ENCODE measurements around the gene CTTN. TPM values are rescaled to one million over a fixed set of nuclear protein-coding genes. Genes with fewer than 3 reads are reported as not detected.
"Not testable (repeated sequence)": the region's sequence is repeated elsewhere in the genome, so short reads cannot be mapped to it uniquely, and the experiment has no call there.

CTTN gene
- total RNA-seq, 1 donor: 349 TPM

DNA sequence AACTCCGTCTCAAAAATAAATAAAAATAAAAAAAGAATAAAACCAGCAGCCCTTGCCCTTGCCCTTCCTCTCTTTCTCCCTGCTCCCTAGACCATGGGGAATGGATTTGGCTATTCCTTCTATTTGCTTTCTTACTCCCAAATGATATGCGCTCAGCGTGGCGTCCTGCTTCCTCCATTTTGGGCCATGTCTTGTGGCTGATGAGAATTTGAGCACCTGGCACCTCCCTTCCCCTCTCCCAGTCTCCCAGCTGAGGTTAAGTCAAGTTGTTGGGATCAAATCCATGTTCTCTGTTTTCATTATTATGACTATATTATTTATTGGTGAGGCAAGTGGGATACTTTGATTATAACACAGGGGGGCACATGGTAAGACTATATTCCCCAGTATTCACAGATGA, 10.8 kb upstream of the CTTN start:
- no peak overlapping the region for H3K4me3 ChIP-seq (ENCODE audit: low read depth, low read length)
- no peak for DNase-seq (ENCODE audit: low read depth)
- TF ChIP-seq, protein P1, sequence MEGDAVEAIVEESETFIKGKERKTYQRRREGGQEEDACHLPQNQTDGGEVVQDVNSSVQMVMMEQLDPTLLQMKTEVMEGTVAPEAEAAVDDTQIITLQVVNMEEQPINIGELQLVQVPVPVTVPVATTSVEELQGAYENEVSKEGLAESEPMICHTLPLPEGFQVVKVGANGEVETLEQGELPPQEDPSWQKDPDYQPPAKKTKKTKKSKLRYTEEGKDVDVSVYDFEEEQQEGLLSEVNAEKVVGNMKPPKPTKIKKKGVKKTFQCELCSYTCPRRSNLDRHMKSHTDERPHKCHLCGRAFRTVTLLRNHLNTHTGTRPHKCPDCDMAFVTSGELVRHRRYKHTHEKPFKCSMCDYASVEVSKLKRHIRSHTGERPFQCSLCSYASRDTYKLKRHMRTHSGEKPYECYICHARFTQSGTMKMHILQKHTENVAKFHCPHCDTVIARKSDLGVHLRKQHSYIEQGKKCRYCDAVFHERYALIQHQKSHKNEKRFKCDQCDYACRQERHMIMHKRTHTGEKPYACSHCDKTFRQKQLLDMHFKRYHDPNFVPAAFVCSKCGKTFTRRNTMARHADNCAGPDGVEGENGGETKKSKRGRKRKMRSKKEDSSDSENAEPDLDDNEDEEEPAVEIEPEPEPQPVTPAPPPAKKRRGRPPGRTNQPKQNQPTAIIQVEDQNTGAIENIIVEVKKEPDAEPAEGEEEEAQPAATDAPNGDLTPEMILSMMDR (IDR thresholded peaks at IDR 0.05; ENCODE audit: insufficient read depth, low read length): no peak

DNA sequence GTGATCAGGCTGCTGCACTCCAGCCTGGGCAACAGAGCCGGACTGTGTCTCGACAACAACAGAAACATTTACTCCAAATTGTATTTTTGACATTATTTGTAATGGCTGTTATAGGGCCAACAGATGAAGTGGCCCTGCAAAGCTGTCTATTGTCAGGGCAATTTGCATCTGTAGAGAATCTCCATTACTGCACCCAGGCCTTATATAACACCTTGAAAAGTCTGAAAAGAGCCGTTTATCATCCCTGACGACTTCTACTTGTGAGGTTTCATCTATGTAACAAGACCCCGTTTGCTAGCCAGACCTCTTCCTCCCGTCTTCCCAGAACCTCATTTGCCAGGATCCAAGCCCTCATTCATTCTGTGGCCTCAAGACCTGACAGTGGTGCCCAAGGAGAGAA, 9.1 kb upstream of the CTTN start:
- TF ChIP-seq, protein P1 (IDR thresholded peaks at IDR 0.05; ENCODE audit: insufficient read depth, low read length): no peak
- H3K4me3 ChIP-seq (ENCODE audit: low read depth, low read length): no peak overlapping the region
- no peak for DNase-seq (ENCODE audit: low read depth)

DNA sequence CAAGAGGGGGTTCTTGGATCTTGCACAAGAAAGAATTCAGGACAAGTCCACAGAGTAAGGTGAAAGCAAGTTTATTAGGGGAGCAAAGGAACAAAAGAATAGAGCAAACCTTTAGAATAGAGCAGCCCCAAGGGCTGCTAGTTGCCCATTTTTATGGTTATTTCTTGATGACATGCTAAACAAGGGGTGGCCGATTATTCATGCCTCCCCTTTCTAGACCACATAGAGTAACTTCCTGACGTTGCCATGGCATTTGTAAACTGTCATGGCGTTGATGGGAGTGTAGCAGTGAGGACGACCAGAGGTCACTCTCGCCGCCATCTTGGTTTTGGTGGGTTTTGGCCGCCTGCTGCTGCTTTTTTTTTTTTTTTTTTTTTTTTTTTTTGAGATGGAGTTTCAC, 7.4 kb upstream of the CTTN start:
- not testable (repeated sequence) for H3K4me3 ChIP-seq (ENCODE audit: low read depth, low read length); DNase-seq (ENCODE audit: low read depth)

DNA sequence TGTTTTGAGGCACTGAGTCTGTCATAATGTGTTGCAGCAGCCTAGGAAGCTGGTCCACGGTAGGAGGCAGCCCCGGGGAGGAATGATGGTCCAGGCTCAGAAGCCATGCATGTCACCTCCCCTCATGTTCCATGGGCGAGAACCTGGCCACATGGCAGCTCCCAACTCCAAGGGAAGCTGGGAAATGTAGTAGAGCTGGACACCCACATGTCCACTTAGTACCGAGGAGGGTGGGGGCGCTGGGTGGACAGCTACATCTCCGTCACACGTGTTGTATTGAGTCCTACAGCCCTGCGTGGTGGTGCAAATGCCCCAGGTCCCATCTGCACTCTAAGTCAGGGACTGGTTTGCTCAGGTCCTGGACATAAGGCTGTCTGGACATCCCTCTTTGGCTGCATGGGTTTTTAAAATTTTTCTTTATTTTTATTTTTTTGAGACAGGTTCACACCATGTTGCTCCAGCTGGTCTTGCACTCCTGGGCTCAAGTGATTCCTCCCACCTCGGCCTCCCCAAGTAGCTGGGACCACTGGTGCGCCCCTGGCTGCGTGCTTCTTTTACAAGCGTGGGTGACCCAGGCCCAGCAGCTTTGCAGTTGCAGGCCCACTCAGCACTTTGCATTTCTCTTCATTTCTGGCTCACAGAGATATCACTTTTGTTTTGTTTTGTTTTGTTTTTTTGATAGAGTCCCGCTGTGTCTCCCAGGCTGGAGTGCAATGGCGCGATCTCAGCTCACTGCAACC, 3.9 kb upstream of the CTTN start:
- TF ChIP-seq, protein P1 (IDR thresholded peaks at IDR 0.05; ENCODE audit: insufficient read depth, low read length): no peak
- H3K4me3 ChIP-seq (ENCODE audit: low read depth, low read length): no peak overlapping the region
- DNase-seq (ENCODE audit: low read depth): no peak

DNA sequence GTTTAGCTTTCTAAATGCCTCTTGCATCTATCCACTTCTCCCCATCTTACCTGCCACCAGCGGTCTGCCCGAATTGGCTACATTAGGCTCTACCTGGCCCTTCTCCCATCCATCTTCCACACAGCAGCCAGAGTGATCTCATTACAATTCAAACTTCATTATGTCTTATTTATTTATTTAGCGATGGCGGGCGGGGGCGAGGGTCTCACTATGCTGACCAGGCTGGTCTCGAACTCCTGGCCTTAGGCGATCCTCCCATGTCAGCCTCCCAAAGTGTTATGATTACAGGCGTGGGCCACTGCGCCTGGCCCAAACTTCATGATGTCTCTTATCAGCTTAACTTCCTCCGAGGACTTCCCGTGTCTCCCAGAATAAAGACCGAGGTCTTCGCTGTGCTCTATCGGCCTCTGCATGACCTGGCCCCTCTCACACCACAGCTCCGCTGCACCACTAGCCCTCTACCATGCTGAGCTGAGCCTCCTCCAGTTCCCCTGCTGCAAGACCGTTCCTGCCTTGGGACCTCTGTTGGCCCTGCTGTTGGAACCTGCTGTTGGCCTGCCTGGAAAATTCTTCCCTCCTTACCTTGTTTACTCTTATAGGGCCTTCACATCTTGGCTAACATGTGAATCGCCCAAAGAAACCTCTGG, 870 bp upstream of the CTTN start:
- DNase-seq (ENCODE audit: low read depth): peak; percentile 43
- H3K4me3 ChIP-seq (ENCODE audit: low read depth, low read length): peak overlapping the region; percentile 89
- TF ChIP-seq, protein P1 (IDR thresholded peaks at IDR 0.05; ENCODE audit: insufficient read depth, low read length): no peak

DNA sequence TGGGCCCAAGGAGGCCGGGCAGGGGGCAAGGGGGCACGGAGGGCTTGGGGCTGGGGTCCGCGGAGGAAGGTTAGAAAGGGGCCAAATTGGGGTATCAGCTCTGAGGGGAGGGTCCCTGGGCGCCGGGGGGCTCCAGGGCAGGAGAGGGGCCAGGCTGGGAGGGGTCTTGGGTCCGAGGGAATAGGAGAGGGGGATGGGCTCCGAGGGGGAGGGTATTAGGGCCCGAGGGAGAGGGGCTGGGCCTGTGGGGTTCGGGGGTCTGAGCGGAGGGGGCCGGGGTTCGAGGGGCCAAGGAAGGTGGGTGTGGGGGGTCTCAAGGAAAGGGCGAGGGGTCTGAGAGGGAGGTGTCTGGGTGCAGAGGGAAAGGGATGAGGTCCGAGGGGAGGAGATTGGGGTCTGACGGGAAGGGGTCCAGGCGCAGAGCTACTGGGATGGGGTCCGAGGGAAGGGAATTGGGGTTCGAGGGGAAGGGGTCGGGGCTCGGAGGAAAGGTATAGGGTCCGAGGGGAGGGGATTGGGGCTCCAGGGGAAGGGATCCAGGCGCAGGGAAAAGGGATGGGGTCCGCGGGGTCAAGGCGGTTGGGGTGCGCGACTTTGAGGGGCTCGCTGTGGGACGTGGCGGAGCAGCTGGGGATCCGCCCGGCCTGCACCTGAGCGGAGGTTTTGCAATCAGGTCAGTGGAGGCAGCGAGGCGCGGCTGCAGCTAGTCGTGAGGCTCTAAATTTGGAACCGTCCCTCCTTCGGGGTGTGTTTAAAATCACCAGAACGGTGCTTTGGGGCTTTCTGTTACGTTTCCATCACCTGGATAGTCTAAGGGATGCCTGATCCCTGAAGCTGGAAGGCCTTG, 728 bp downstream of the CTTN start:
- TF ChIP-seq, protein P1 (IDR thresholded peaks at IDR 0.05; ENCODE audit: insufficient read depth, low read length): no peak
- H3K4me3 ChIP-seq (ENCODE audit: low read depth, low read length): peak overlapping the region; percentile 89
- DNase-seq (ENCODE audit: low read depth): no peak

DNA sequence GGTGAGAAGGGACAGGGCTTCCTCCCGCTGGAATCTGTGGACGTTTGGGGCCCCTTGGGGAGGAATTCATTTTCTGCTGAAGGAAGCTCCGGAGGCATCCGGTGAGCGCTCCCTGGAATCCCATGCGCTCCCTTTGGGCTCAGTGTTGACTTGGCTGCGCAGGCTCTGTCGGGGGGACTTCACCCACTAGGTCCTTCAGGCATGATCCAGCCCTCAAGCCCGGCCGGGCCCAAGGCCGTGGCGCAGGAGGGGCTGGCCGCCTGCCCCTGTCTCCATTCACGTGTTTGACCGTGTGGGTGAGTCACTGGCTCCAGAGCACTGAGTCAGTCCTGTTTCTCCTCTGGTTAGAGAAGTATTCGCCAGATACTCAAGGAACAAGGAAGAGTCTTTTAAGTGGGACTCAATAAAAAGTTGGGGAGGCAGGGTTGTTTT, 1.4 kb downstream of the CTTN start:
- TF ChIP-seq, protein P1 (IDR thresholded peaks at IDR 0.05; ENCODE audit: insufficient read depth, low read length): no peak
- peak; percentile 95 for DNase-seq (ENCODE audit: low read depth)
- H3K4me3 ChIP-seq (ENCODE audit: low read depth, low read length): peak overlapping the region; percentile 89
